ENCODE results near the gene HDHD5. TPM values are rescaled to one million over a fixed set of nuclear protein-coding genes. Genes with fewer than 3 reads are reported as not detected.

Gene HDHD5
- polyA plus RNA-seq, 3 donors, result 30.4 to 43.6 (median 43.0) TPM

DNA sequence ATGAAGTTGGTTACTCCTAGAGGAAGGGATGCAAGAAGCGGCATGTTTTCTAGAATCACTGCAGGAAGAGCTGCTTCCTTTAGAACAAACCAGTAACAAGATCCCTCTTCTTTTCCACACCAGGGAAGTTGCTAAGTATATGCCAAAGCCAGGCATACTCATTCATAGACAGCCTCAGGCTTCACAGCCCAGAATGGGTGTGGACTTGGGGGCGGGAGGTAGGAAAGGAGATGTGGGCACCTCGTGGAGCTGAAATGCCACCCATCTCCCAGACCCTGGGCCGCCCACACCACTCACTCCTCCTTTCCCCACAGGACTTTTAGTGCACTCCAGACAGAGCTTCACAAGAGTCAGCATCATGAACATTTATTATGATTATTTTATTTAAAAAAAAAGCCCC lies 21.9 kb downstream of the HDHD5 start:
- no peak for DNase-seq (ENCODE audit: extremely low read depth in 1 of 11, low read depth in 9 of 11, low spot score in 4 of 11)

DNA sequence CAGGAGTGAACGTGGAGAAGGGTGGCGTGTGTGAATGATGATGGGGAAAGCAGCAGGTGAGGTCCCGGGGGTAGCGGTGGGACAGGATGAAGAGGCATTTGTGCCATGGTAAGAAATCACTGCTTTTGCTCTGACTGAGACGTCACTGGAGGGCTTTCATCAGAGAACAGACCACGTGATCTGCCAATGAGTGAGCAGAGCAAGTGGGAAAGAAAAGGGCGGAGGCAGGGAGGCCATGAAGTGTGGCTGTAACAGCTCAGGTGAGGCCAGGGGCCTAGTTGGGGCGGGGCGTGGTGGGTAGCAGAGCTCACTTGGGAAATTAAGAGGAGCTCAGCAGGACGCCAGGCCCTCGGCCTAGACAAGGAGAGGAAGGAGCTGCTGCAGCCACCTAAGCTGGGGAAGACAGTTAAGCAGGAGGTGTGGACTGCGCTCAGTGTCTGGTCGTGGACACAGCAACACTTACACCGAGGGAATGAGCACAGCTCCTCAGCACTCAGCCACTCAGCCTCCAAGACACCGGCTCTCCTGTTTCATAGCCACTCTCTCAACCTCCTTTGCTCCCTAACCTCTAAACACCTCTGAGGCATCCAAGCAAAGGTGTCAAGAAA lies 23.8 kb downstream of the HDHD5 start:
- no peak for DNase-seq (ENCODE audit: extremely low read depth in 1 of 11, low read depth in 9 of 11, low spot score in 4 of 11)

DNA sequence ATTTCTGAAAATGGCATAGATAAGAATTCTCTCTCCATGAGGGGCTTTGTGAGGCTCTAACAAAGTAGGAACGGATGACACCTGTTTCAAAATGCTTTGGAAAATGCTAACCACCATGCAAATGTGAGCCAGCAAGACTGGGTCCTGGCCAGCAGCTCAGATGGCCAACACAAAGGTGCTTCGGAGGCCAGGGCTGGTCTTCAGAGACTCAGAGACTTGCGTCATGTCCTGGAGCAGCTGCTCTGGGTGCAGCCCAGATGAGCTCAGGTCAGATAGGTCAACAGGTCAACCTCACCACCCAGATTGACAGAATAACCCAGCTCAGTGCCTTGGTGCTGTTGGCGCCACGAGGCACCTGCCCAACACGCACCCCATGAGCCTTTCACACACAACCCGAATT lies 25.9 kb downstream of the HDHD5 start:
- DNase-seq (ENCODE audit: extremely low read depth in 1 of 11, low read depth in 9 of 11, low spot score in 4 of 11), result no peak

DNA sequence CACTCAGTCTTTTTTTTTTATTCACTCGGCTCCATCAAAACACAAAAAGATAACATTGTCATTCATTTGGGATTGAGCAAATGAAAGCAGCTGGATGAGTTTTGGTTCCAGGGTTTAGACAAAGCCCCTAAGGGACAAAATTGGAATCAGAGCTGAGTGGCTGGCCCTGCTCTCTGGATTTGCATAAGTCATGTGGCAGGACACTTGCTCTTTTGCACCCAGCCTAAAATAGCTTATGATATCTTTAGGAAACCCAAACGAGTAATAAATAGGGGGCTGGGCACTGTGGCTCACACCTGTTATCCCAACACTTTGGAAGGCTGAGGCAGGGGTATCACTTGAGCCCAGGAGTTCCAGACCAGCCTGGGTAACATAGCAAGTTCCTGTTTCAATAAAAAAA lies 27.0 kb downstream of the HDHD5 start:
- no peak for DNase-seq (ENCODE audit: extremely low read depth in 1 of 11, low read depth in 9 of 11, low spot score in 4 of 11)

DNA sequence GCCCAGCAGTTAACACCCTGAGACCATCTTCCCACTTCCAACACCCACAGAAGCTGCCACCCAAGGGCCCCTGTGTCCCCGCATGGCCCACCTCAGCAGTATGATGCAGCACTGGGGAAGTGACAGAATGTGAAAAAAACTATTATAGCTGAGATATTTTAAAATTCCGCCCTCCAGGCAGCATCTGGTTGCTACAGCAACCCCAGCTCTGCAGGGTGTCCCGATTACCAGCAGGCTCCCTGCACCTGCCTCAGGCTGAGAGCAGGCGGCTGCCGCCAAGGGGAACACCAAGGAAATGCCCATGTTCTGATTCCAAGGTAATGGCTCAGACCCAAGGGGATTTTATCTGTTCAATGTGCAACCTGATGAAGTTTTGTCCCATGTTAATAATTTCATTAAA lies 27.4 kb downstream of the HDHD5 start:
- DNase-seq (ENCODE audit: extremely low read depth in 1 of 11, low read depth in 9 of 11, low spot score in 4 of 11), result no peak

DNA sequence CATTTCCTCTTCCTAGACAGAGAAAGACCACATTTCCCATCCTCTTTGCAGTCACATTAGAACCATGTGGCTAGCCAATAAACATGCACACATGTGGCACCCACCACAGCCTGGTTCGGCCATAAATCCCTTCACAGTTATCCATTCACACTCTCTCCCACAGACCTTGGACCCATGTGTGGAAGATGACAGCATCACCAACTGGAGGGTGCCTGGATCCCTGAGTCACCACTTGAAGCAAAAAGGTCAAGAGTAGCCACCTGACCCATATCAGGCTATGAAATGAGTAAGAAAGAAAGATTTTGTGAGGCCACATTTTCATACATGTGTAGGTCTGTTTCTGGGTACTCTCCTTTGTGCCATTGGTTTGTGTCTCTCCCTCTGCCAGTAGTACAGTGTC lies 28.9 kb downstream of the HDHD5 start:
- no peak for DNase-seq (ENCODE audit: extremely low read depth in 1 of 11, low read depth in 9 of 11, low spot score in 4 of 11)

DNA sequence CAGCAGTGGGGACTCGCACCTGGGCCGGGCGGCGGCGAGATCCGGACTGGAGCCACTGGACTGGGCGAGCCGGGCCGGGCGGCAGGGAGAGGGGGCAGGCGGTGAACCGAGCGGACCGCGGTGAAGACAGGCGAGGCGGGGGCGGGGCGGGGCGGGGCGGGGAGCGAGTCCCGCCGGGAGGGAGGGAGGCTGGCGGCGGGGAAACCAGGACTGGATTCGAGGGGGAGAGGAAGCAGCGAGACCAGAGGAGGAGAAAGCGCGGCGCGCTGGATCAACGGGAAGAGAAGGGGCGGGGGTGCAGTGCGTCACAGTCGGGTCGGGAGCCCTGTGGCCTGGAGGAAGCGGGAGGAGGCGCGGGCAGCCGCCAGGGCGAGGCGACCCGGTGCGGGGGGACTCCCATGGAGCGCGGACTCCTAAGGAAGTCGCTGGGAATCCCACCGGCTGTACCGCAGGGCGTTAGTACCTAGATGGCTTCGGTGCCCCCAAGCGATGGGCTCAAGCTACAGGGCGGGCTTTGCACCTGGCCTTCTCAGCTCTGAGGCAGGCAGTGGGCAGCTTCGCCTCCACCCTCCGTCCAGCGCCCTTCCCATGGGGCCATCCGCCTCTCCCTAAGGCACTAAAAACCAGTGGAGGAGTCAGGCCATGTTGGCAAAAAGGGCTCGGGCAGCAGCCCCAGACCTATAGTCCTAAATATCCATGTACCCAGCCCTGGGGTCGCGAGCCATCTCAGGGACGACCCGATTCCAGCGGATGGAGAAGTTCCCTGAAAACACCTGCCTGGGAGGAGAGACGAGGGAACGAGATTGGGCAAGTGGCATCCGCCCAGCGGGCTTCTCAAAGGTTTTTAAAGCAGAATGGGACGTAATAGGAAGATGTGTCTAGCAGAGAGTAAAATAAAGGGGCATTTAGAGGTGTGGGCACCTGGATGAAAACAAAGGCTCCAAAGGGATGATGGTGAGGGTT lies 37.6 kb downstream of the HDHD5 start, which contains the start of gene TMEM121B:
TSS of gene TMEM121B (minus strand) at position 128 of the 963 bp plus-strand sequence. CDS start 233 bp downstream, outside the sequence.
- DNase-seq (ENCODE audit: extremely low read depth in 1 of 11, low read depth in 9 of 11, low spot score in 4 of 11), result peak in 9 of 11 donors; percentile 38 to 66 (median 51)

DNA sequence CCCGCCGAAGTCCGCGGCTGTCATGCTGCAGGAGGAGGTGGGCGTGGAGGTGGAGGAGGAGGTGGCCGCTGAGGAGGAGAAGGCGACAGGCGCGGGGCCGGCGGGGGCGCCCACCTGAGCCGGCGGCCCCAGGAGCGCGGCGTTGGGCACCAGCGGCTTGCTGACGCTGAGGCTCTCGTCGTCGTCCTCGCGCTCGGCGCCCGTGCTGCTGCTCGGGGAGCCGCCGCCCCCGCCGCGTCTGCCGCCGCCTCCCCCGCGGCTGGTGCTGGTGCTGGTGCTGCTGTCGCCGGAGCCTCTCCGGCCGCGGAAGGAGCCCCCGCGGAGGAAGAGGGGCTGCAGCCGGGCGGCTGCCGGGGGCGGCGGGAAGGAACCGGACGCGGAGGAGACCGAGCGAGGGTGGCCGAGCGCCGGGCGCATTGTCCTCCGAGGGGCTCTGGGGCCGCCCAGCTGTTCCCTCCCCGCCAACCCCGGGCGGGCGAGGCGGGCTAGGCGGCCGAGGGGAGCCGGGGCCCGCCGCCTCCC lies 38.3 kb downstream of the HDHD5 start:
- no peak for DNase-seq (ENCODE audit: extremely low read depth in 1 of 11, low read depth in 9 of 11, low spot score in 4 of 11)

DNA sequence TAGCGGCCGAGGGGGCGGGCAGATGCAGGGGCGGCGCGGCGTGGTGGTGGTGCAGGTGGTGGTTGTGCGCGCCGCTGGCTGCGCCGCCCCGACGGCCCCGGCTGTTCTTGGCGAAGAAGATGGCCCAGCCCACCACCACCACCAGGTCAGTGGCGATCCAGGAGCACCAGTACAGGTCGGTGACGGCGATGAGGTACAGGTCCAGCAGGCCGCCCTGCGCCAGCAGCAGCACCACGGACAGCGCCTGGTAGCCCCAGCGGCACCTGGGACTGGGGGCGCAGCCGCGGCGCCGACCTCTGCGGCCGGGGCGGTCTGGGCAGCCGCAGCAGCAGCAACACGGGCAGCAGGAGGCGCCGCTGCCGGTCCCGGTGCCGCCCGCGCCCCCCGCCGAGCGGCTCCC lies 38.8 kb downstream of the HDHD5 start:
- peak in 9 of 11 donors; percentile 38 to 72 (median 60) for DNase-seq (ENCODE audit: extremely low read depth in 1 of 11, low read depth in 9 of 11, low spot score in 4 of 11)

DNA sequence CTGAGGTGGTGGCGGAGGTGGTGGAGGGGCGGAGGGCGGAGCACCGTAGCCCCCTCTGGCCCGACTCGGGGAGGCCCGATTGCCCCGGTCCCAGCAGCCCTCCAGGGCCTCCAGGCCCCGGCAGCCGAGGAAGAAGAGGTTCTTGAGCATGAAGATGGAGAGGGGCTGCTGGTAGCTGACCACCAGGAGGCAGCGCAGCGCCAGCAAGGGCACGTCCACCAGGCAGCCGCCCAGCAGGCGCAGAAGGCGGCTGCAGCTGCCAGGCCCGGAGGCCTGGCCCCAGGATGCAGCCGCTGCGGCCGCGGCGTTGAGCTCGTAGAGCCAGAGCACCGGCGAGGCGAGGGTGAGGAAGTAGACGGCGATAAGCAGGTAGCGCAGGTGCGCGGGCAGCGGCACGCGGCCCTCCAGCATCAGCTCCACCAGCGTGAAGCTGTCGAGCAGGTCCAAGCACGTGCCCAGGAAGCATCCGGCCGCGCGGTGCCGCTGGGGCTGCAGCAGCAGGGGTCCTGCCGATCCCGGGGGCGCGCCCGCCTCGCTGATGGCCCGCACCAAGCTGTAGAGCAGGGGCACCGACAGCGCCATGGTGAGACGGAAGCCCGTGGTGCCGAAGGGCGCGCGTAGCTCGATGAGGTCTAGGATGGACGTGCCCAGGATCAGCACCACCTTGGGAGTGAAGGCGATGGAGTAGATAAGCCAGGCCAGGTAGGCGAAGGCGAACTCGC lies 39.4 kb downstream of the HDHD5 start:
- DNase-seq (ENCODE audit: extremely low read depth in 1 of 11, low read depth in 9 of 11, low spot score in 4 of 11), result no peak

DNA sequence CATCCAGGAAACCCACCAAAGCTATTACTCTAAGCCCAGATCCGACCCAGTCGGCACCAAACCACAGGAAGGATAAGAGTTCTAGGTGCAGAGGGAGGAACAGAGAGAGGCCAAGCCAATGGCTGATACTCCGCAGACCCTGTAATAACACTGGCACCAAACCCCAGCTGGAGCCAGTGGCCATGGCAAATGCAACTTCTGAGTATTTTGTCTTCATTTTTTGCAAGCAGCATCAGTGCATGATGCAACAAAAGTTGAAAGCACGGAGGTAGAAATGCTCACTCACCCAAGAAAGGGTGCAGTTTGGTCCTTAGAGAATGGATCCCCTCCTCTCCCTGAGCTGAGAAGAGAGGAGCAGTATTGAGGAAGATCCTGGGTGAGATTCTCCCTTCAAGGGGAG lies 40.7 kb downstream of the HDHD5 start:
- no peak for DNase-seq (ENCODE audit: extremely low read depth in 1 of 11, low read depth in 9 of 11, low spot score in 4 of 11)

DNA sequence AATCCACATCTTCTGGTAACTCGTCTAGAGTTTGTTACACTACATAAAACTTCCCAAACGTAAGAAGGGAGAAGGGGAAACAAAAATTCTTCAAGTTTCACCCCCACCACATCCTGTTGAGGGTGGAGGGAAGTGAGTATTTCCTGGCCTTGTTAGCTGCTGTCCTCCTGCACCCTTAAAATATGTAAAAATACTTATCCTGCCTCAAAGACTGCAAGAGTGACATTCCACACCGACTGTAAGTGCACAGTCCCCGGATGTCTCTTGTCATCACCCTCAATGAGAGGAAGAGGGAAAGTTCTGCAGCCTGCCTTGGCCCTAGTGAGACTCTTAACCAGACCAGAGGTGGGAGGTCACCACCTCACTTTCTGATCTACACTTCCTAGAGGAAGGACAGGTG lies 41.2 kb downstream of the HDHD5 start:
- no peak for DNase-seq (ENCODE audit: extremely low read depth in 1 of 11, low read depth in 9 of 11, low spot score in 4 of 11)

DNA sequence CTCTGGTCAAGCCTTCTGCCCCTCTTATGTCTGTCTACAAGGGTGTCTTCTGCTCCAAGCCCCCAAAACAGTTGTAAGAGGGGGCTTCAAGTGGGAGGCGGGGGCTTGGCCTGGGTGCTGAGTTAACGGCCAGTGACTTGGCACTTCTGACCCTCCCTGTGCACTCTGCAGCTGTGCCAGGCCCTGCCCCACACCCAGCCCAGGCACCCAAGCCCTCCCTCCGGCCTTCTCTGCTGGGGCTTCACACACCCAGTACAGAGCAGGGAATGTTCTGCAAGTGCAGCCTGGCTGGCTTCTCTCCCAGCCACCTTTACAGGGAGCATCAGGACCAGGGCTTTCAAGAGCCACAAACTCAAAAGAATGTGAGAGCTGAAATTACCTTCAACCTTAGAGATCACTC lies 41.7 kb downstream of the HDHD5 start:
- DNase-seq (ENCODE audit: extremely low read depth in 1 of 11, low read depth in 9 of 11, low spot score in 4 of 11), result no peak

DNA sequence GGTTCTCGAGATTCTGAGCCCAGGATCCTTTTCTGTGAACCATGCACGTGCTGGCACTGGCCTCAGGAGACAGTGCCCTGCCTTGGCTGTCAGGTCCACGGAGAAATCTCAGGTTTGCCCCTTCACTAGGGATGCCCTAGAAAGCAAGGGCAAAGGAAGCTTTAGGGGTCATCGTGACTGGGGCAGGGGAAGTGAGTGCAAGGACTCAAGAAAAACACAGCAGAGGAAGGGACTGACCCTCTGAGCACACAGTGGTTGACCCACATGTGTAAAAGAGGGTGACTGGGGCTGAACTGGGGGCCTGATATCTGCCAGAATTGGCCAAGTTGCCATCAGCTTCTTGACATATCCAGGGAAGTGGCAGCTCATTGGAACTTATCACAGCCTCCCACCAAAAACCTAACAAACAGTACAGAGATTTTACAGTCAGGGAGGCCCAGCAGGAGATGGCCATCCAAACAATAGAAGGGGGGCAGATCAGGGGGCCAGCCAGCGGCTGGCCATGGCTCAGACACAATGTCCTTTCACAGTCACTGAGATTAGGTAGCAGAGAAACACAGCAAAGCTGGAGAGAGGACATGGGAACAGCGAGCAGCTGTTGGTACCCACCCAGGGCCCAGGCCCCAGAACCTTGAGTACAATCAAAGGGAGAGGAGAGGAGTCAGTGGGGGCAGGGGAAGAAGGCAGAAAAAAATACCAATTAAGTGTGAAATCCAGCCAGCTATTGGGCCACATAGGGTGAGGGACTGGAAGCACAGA lies 42.3 kb downstream of the HDHD5 start:
- DNase-seq (ENCODE audit: extremely low read depth in 1 of 11, low read depth in 9 of 11, low spot score in 4 of 11), result no peak

DNA sequence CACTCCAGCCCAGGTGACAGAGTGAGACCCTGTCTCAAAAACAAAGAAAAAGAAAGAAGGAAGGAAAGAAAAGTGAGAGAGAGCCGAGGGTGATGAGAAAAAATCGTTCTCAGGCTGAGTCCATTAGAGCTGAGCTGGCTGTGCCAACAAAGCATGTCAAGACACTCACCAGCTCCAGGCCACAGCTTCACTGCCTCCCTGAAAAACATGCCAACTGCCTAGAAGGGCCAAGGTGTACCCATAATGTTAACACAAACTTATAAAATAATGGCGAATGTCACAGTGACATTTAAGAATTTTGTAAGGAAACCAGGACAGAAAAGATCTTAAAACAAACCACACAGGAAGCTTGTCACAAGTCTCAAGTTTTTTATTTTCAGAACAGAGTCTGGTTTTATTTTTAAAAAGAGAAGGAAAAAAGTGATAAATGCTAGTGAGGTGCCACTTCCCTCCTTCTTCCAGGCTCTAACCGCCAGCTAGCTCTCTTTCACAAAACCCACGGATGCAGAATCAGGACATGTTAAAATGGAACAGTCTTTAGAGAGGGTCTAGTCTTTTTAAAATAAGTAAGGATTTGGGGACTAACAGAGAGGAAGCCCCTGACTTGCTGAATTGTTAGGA lies 43.0 kb downstream of the HDHD5 start:
- DNase-seq (ENCODE audit: extremely low read depth in 1 of 11, low read depth in 9 of 11, low spot score in 4 of 11), result no peak

DNA sequence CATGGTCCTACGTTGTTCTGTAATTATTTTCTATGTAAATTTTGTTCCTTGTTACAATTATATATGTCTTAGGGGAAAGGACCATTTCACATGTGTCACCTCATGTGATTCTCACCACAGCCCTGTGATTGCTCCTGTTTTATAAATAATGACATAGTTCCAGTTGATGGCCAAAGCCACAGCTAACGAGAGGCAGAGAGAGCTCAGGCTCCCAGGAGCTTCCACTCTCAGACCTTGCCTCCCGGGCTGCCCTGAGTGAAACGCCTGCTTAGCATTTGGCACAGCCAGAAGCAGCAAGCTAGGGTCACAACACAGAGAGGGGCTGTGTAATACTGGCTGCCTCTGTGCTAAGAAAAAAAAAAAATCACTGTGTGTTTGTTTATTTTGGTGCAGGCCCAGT lies 43.8 kb downstream of the HDHD5 start:
- no peak for DNase-seq (ENCODE audit: extremely low read depth in 1 of 11, low read depth in 9 of 11, low spot score in 4 of 11)

DNA sequence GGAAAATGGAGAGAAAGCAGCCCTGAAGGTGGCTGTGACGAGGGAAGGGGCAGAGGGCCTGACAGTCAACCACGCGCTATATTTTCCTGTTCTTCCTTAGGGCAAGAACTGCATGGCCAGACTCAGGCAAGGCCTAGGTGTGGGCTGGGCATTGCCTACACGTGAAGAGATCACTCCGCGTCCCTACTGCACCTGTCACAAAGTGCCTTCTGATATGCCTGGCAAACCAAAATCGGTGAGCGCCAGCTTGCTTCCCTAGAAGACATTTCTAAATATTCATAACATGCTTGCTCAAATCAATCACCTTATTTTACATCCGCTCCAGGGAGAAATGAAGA lies 44.2 kb downstream of the HDHD5 start:
- DNase-seq (ENCODE audit: extremely low read depth in 1 of 11, low read depth in 9 of 11, low spot score in 4 of 11), result no peak

DNA sequence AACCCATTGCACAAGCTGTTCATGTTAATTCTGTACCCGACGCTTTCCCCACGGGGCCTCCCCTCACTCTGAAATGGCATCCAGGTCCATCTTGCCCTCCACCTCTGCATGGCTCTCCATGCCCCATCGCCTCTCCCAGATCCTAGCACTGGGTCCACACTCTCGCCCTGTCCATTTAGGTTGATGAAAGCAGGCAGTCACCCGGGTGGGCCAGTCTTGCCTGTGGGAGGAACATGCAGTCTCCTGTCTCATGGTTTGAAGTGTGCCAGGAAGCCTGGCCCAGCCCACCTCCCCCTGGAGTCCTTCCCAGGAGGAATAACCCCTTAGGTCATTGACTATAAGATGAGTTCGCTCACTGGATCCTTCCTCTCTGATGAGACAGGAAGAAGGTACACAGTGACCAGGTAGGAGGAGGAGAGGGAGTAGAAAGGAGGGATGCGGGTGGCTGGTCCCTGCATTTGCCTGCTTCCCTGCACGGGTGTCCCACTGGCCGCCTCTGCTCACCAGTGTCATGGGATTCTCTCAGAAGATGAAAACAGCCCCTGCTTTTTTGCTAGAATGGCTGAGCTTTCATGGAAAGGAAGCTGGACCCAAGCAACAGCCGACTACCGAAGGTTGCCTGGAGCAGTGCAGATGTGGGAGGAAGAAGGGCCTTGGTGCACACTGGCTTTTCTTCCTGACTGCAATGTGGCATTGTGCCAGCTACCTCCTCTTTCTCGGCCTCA lies 44.7 kb downstream of the HDHD5 start:
- no peak for DNase-seq (ENCODE audit: extremely low read depth in 1 of 11, low read depth in 9 of 11, low spot score in 4 of 11)

Data from renal cortex interstitium (tissue), 11 donors.